ENCODE measurements around the gene NHLRC2. TPM values are rescaled to one million over a fixed set of nuclear protein-coding genes. Genes with fewer than 3 reads are reported as not detected.

The NHLRC2 gene
- total and polyA plus RNA-seq, 7 donors, result 2.4 to 67.8 (median 31.0) TPM

DNA sequence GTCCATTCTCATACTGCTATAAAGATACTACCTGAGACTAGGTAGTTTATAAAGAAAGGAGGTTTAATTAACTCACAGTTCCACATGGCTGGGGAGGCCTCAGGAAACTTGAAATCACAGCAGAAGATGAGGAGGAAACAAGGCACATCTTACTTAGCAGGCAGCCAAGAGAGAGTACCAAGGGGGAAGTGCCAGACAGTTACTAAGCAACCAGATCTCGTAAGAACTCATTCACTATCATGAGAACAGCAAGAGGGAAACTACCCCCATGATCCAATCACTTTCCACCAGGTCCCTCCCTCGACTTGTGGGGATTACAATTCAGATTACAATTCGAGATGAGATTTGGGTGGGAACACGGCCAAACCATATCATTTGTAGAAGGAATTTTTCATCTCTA, 36.3 kb downstream of the NHLRC2 start:
- TF ChIP-seq, protein P1, sequence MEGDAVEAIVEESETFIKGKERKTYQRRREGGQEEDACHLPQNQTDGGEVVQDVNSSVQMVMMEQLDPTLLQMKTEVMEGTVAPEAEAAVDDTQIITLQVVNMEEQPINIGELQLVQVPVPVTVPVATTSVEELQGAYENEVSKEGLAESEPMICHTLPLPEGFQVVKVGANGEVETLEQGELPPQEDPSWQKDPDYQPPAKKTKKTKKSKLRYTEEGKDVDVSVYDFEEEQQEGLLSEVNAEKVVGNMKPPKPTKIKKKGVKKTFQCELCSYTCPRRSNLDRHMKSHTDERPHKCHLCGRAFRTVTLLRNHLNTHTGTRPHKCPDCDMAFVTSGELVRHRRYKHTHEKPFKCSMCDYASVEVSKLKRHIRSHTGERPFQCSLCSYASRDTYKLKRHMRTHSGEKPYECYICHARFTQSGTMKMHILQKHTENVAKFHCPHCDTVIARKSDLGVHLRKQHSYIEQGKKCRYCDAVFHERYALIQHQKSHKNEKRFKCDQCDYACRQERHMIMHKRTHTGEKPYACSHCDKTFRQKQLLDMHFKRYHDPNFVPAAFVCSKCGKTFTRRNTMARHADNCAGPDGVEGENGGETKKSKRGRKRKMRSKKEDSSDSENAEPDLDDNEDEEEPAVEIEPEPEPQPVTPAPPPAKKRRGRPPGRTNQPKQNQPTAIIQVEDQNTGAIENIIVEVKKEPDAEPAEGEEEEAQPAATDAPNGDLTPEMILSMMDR (IDR thresholded peaks at IDR 0.05), result no peak
- TF ChIP-seq POLR2AphosphoS5 (IDR thresholded peaks at IDR 0.05) (no peak), EP300 (IDR thresholded peaks at IDR 0.05) (no peak), POLR2A (IDR thresholded peaks at IDR 0.05) (no peak)
- H3K4me1 ChIP-seq, result peaks cover 0 to 24% (median 12%) of the 10 kb centered on the region in 4 donors
- WGBS, 2 donors, result 84 to 85% methylated on average over 4 of the region's 4 CpGs

DNA sequence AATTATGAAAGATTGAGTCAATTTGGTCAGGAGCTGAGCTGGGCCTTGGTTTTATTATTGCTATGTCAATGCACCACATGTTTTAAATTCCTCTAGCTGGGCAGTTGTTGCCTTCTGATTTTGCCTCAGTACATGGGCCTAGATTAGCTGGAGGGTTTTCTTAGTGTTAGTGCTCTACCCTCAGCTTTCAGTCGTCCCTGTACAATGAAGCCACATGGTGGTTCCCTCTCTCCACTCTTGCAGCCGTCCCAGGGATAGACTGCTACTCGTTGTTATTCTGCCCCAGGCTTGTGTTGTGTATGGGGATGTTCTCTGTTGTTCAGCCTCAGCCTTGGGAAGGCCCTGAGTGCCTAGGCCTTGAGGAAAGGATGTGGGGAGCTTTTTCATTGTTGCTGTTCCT, 37.0 kb downstream of the NHLRC2 start:
- H3K36me3 ChIP-seq, result peaks cover 0 to 7% (median 0%) of the 10 kb centered on the region in 4 donors
- H3K4me3 ChIP-seq, result no peak overlapping the region
- H3K27ac ChIP-seq, result no peak overlapping the region
- TF ChIP-seq POLR2A (IDR thresholded peaks at IDR 0.05) (no peak), EP300 (IDR thresholded peaks at IDR 0.05) (no peak), POLR2AphosphoS5 (IDR thresholded peaks at IDR 0.05) (no peak)
- TF ChIP-seq, protein P1 (IDR thresholded peaks at IDR 0.05), result no peak
- intact Hi-C loops (cut with DNase I), result no loop called here
- H3K9me3 ChIP-seq, result no peaks in the 10 kb centered on the region
- WGBS, 2 donors, result 66 to 68% methylated on average over 3 of the region's 3 CpGs
- peaks cover 0 to 24% (median 12%) of the 10 kb centered on the region in 4 donors for H3K4me1 ChIP-seq
- H3K27me3 ChIP-seq, result no peaks in the 10 kb centered on the region
- DNase-seq, result no peak

More for the DNA sequence above, 36.3 kb downstream of the NHLRC2 start:
- intact Hi-C loops (cut with DNase I), result no loop called here
- DNase-seq, result no peak
- Histone ChIP-seq H3K27ac (no peak overlapping the region), H3K9me3 (no peaks in the 10 kb centered on the region), H3K4me3 (no peak overlapping the region), H3K27me3 (no peaks in the 10 kb centered on the region), H3K36me3 (peaks cover 0 to 14% (median 0%) of the 10 kb centered on the region in 4 donors)

DNA sequence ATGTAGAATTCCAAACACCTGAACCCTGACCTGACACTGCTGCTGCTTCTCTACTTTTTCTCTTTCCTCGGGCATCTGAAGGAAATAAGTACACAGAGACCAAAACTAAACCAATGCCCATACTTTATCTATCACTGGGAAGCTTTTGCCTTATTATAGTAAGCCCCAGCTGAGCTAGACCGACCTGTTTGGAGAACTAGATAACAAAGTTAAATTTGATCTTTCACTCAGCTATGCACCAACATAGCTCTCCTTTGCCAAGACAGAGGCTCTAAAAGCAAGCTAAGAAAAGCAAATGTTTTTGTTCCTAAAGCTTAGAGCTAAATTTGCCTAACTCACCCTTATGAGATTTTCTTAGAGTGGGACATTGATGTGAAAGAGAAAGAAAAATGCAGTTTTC, 39.1 kb downstream of the NHLRC2 start:
- Histone ChIP-seq H3K9me3 (no peaks in the 10 kb centered on the region), H3K4me3 (no peak overlapping the region), H3K27me3 (no peaks in the 10 kb centered on the region), H3K27ac (no peak overlapping the region), H3K36me3 (peaks cover 0 to 8% (median 2%) of the 10 kb centered on the region in 4 donors), H3K4me1 (peaks cover 0 to 24% (median 12%) of the 10 kb centered on the region in 4 donors)
- DNase-seq, result no peak
- WGBS, 2 donors, result 81 to 82% methylated on average over 2 of the region's 2 CpGs
- intact Hi-C loops (cut with DNase I), result no loop called here
- TF ChIP-seq EP300 (IDR thresholded peaks at IDR 0.05) (no peak), POLR2AphosphoS5 (IDR thresholded peaks at IDR 0.05) (no peak), POLR2A (IDR thresholded peaks at IDR 0.05) (no peak)
- TF ChIP-seq, protein P1 (IDR thresholded peaks at IDR 0.05), result no peak

DNA sequence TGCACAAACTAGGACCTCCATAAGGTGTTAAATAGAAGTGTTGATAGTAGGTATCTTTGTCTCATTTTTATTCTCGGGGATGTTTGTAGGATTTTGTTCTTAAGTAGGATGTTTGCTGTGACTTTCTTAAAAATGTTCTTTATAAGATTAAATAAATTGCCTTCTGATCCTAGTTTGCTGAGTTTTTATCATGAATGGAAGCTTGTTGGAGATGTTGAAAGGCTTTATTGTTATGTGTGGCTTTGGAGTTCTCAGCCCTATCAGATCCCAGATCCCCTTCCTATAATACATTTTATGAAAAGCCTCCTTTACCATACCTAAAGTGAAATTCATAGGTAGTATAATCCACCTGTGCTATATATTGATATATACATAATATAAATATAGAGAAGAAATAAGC, 40.1 kb downstream of the NHLRC2 start:
- no peak overlapping the region for H3K27ac ChIP-seq
- H3K4me1 ChIP-seq, result peaks cover 0 to 24% (median 12%) of the 10 kb centered on the region in 4 donors
- peaks cover 0 to 15% (median 5%) of the 10 kb centered on the region in 4 donors for H3K36me3 ChIP-seq
- H3K9me3 ChIP-seq, result no peaks in the 10 kb centered on the region
- no peak overlapping the region for H3K4me3 ChIP-seq
- DNase-seq, result no peak
- TF ChIP-seq, protein P1 (IDR thresholded peaks at IDR 0.05), result no peak
- TF ChIP-seq POLR2AphosphoS5 (IDR thresholded peaks at IDR 0.05) (no peak), EP300 (IDR thresholded peaks at IDR 0.05) (no peak), POLR2A (IDR thresholded peaks at IDR 0.05) (no peak)
- intact Hi-C loops (cut with DNase I), result no loop called here
- 91 to 97% methylated on average over 1 of the region's 1 CpG for WGBS, 2 donors
- H3K27me3 ChIP-seq, result no peaks in the 10 kb centered on the region

DNA sequence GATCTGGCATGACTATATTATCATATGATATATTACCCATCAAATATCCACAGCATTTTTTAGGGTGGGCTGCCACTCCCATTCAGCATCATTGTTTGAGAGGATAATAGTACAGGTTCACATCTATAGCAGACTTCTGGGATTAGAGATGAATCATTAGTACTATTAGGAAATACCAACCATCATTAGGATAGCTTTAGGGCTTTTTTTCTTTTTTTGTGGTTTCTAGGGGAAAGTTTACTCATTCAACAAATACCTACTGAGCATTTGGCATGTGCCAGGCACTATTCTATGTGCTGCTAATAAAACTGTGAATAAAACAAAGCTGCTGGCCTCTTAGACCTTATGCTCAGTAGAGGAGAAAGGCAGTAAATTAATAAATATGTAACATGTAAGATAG, 40.6 kb downstream of the NHLRC2 start:
- peaks cover 0 to 24% (median 12%) of the 10 kb centered on the region in 4 donors for H3K4me1 ChIP-seq
- H3K27me3 ChIP-seq, result no peaks in the 10 kb centered on the region
- peaks cover 0 to 15% (median 5%) of the 10 kb centered on the region in 4 donors for H3K36me3 ChIP-seq
- intact Hi-C loops (cut with DNase I), result no loop called here
- no peak overlapping the region for H3K4me3 ChIP-seq
- no peaks in the 10 kb centered on the region for H3K9me3 ChIP-seq
- DNase-seq, result no peak
- TF ChIP-seq, protein P1 (IDR thresholded peaks at IDR 0.05), result no peak
- TF ChIP-seq POLR2AphosphoS5 (IDR thresholded peaks at IDR 0.05), result no peak
- no peak for TF ChIP-seq POLR2A (IDR thresholded peaks at IDR 0.05)
- no peak for TF ChIP-seq EP300 (IDR thresholded peaks at IDR 0.05)
- H3K27ac ChIP-seq, result no peak overlapping the region

All from sigmoid colon (tissue), 7 donors.